HEK293 (cell line): ENCODE measurements around the gene FOXB1.

Experiments used
- CTCF ChIA-PET: fragments of 350-600 bp; formaldehyde crosslinking; extraction: SDS; loops from one replicate; lab custom pipeline; 2021; ENCODE audit warnings: antibody characterized with exemption; lab: Yijun Ruan, JAX
- POLR2A ChIA-PET: fragments of 300-600 bp; formaldehyde crosslinking; extraction: SDS; loops from one replicate; lab custom pipeline; 2020; ENCODE audit warnings: antibody characterized with exemption, inconsistent platforms; lab: Yijun Ruan, JAX
- H3K27ac ChIP-seq: fragments of 200-500 bp; sonication (Bioruptor generic); 2 replicates; pipeline ENCODE4 v1.5.1; 2014; ENCODE audit warnings: low read depth, low read length, control low read depth, inconsistent platforms; ENCODE audit errors: extremely low read depth
- H3K36me3 ChIP-seq, 2 experiments: fragments of 200-500 bp in 1 of 2; sonication (Bioruptor generic) in 1 of 2; 1 replicate in 1 of 2; 2 replicates in 1 of 2; pipeline ENCODE4 v1.5.1; 2014 to 2017; ENCODE audit warnings: inconsistent platforms in 2 of 2, low read length in 2 of 2; ENCODE audit not compliant: control insufficient read depth in 2 of 2, insufficient read depth in 1 of 2
- H3K4me1 ChIP-seq: fragments of 200-500 bp; sonication (Bioruptor generic); 2 replicates; pipeline ENCODE4 v1.5.1; 2014; ENCODE audit warnings: mild to moderate bottlenecking, low read length, inconsistent platforms; ENCODE audit not compliant: control insufficient read depth, insufficient read depth
- H3K4me3 ChIP-seq: 2 replicates; pipeline ENCODE4 v1.5.1; 2011; ENCODE audit warnings: low read depth, mild to moderate bottlenecking, control low read depth, low read length, moderate library complexity
- H3K9me3 ChIP-seq: fragments of 200-500 bp; sonication (Bioruptor generic); 2 replicates; pipeline ENCODE4 v1.5.1; 2014; ENCODE audit warnings: low read depth, low read length, inconsistent platforms; ENCODE audit not compliant: control insufficient read depth, insufficient read depth
- GLIS1 ChIP-seq: fragments of 450-650 bp; formaldehyde crosslinking; IDR thresholded peaks from 2 replicates; pipeline ENCODE4 v1.5.1; 2016; ENCODE audit warnings: missing biosample characterization, missing genetic modification characterization
- KLF16 ChIP-seq: fragments of 450-650 bp; formaldehyde crosslinking; IDR thresholded peaks from 2 replicates; pipeline ENCODE4 v1.5.1; 2017; ENCODE audit warnings: missing biosample characterization, missing genetic modification characterization
- KLF17 ChIP-seq: fragments of 450-650 bp; formaldehyde crosslinking; IDR thresholded peaks from 2 replicates; pipeline ENCODE4 v1.5.1; 2016; ENCODE audit warnings: missing biosample characterization, missing genetic modification characterization
- PRDM10 ChIP-seq: fragments of 450-650 bp; formaldehyde crosslinking; IDR thresholded peaks from 2 replicates; pipeline ENCODE4 v1.5.1; 2016; ENCODE audit warnings: missing biosample characterization, missing genetic modification characterization
- PRDM6 ChIP-seq: fragments of 450-650 bp; formaldehyde crosslinking; IDR thresholded peaks from 2 replicates; pipeline ENCODE4 v1.5.1; 2017; ENCODE audit warnings: missing biosample characterization, missing genetic modification characterization
- YY2 ChIP-seq: fragments of 450-650 bp; formaldehyde crosslinking; IDR thresholded peaks from 2 replicates; pipeline ENCODE4 v1.5.1; 2016; ENCODE audit warnings: missing biosample characterization, missing genetic modification characterization
- ZBTB21 ChIP-seq: fragments of 450-650 bp; formaldehyde crosslinking; IDR thresholded peaks from 2 replicates; pipeline ENCODE4 v1.5.1; 2017; ENCODE audit warnings: missing biosample characterization, missing genetic modification characterization
- ZBTB7A ChIP-seq: fragments of 450-650 bp; formaldehyde crosslinking; IDR thresholded peaks from 2 replicates; pipeline ENCODE4 v1.5.1; 2016; ENCODE audit warnings: low read depth, missing biosample characterization, missing genetic modification characterization
- ZNF146 ChIP-seq: fragments of 450-650 bp; formaldehyde crosslinking; IDR thresholded peaks from 2 replicates; pipeline ENCODE4 v1.5.1; 2016; ENCODE audit warnings: missing biosample characterization, missing genetic modification characterization
- ZNF2 ChIP-seq: fragments of 450-650 bp; formaldehyde crosslinking; IDR thresholded peaks from 2 replicates; pipeline ENCODE4 v1.5.1; 2016; ENCODE audit warnings: missing biosample characterization, missing genetic modification characterization
- ZNF311 ChIP-seq: fragments of 450-650 bp; formaldehyde crosslinking; IDR thresholded peaks from 2 replicates; pipeline ENCODE4 v1.5.1; 2017; ENCODE audit warnings: missing biosample characterization, missing genetic modification characterization, borderline replicate concordance
- ZNF335 ChIP-seq: fragments of 450-650 bp; formaldehyde crosslinking; conservative IDR thresholded peaks from 2 replicates; pipeline ENCODE4 v1.5.1; 2016; ENCODE audit warnings: missing biosample characterization, missing genetic modification characterization
- ZNF394 ChIP-seq: fragments of 450-650 bp; formaldehyde crosslinking; IDR thresholded peaks from 2 replicates; pipeline ENCODE4 v1.5.1; 2016; ENCODE audit warnings: missing biosample characterization, missing genetic modification characterization, mild to moderate bottlenecking, moderate library complexity, borderline replicate concordance
- ZNF513 ChIP-seq: fragments of 450-650 bp; IDR thresholded peaks from 2 replicates; pipeline ENCODE4 v1.5.1; 2018; ENCODE audit warnings: missing biosample characterization, missing genetic modification characterization
- ZNF610 ChIP-seq: fragments of 450-650 bp; formaldehyde crosslinking; IDR thresholded peaks from 2 replicates; pipeline ENCODE4 v1.5.1; 2016; ENCODE audit warnings: missing biosample characterization, missing genetic modification characterization, borderline replicate concordance
- ZNF629 ChIP-seq: fragments of 450-650 bp; formaldehyde crosslinking; IDR thresholded peaks from 2 replicates; pipeline ENCODE4 v1.5.1; 2017; ENCODE audit warnings: missing biosample characterization, missing genetic modification characterization
- ZNF645 ChIP-seq: fragments of 450-650 bp; formaldehyde crosslinking; IDR thresholded peaks from 2 replicates; pipeline ENCODE4; 2016; ENCODE audit warnings: missing biosample characterization, missing genetic modification characterization
- ZNF707 ChIP-seq: fragments of 450-650 bp; formaldehyde crosslinking; IDR thresholded peaks from 2 replicates; pipeline ENCODE4 v1.5.1; 2016; ENCODE audit warnings: missing biosample characterization, missing genetic modification characterization
- ZNF776 ChIP-seq: fragments of 450-650 bp; formaldehyde crosslinking; IDR thresholded peaks from 2 replicates; pipeline ENCODE4 v1.5.0; 2017; ENCODE audit warnings: missing biosample characterization, missing genetic modification characterization, borderline replicate concordance
- ZSCAN18 ChIP-seq: fragments of 450-650 bp; formaldehyde crosslinking; IDR thresholded peaks from 2 replicates; pipeline ENCODE4 v1.5.1; 2016; ENCODE audit warnings: missing biosample characterization, missing genetic modification characterization
- ZSCAN4 ChIP-seq: fragments of 450-650 bp; formaldehyde crosslinking; IDR thresholded peaks from 2 replicates; pipeline ENCODE4 v1.5.1; 2017; ENCODE audit warnings: missing biosample characterization, missing genetic modification characterization

FOXB1 gene

GRCh38 chr15:60001610-60002527 is 2.2 kb upstream of the FOXB1 start (continued):
- no peak for TF ChIP-seq KLF16 (tag by site-specific recombination)
- no peak for TF ChIP-seq ZNF707
- no peak for TF ChIP-seq ZNF776 (tag by site-specific recombination)
- TF ChIP-seq YY2 (tag by site-specific recombination), result no peak

- POLR2A ChIA-PET, result no interaction called here
- no peaks in the 10 kb centered on the region for H3K36me3 ChIP-seq
- H3K4me3 ChIP-seq, result no peak overlapping the region
- no peaks in the 10 kb centered on the region for H3K9me3 ChIP-seq
- CTCF ChIA-PET, result interaction anchor here (0.7 to 2.5 kb wide), 2 partner anchors 86 to 373 kb away, joined by 3 to 24 read pairs; no protein-coding TSS in a partner anchor
- no peak overlapping the region; the same call in 1 of the 2 replicates for H3K27ac ChIP-seq
- peaks cover 25% of the 10 kb centered on the region for H3K4me1 ChIP-seq
- TF ChIP-seq ZNF513 (tag by site-specific recombination), result peak; percentile 81
- peak; percentile 33; the same call in 1 of the 2 replicates for TF ChIP-seq KLF17 (tag by site-specific recombination)
- no peak for TF ChIP-seq GLIS1 (tag by site-specific recombination)
- peak; percentile 60; the same call in 1 of the 2 replicates for TF ChIP-seq PRDM10
- no peak for TF ChIP-seq ZSCAN18 (tag by site-specific recombination)
- TF ChIP-seq ZNF629 (tag by site-specific recombination), result peak; percentile 26; the same call in 1 of the 2 replicates
- no peak for TF ChIP-seq ZNF311 (tag by site-specific recombination)
- TF ChIP-seq ZBTB7A (tag by site-specific recombination), result no peak
- no peak for TF ChIP-seq ZNF645
- peak; percentile 51; the same call in 1 of the 2 replicates for TF ChIP-seq ZNF335 (tag by site-specific recombination)
- 0 out of 2 replicates have a peak, but pooled peaks have one; percentile 19 for TF ChIP-seq ZNF2
- TF ChIP-seq ZNF610 (tag by site-specific recombination), result no peak
- no peak for TF ChIP-seq ZNF394 (tag by site-specific recombination)
- TF ChIP-seq ZSCAN4 (tag by site-specific recombination), result peak; percentile 81
- TF ChIP-seq ZNF146 (tag by site-specific recombination), result no peak
- 0 out of 2 replicates have a peak, but pooled peaks have one; percentile 26 for TF ChIP-seq ZBTB21 (tag by site-specific recombination)
- peak; percentile 11; the same call in 1 of the 2 replicates for TF ChIP-seq PRDM6
Measured at GRCh38 chr15:60002528-60003218, 1.4 kb upstream of the FOXB1 start.
